ENCODE measurements around the gene TUNAR.

Gene TUNAR

GRCh38 chr14:95876761-95877538 is at the start of gene TUNAR:
TUNAR (plus strand) TSS chr14:95876832.
- H3K36me3 ChIP-seq (ENCODE audit: control insufficient read depth in 5 of 5, insufficient read depth in 5 of 5, low read length in 5 of 5): no peaks in the 10 kb centered on the region
- H3K4me3 ChIP-seq (ENCODE audit: low read depth in 1 of 5, low read length in 5 of 5): peak within 1 kb of the TSS in 1 of 5 donors; percentile 17
- no peak within 1 kb of the TSS for H3K27ac ChIP-seq (ENCODE audit: low read depth, low read length)
- peaks cover 25 to 46% (median 41%) of the 10 kb centered on the region in 5 donors for H3K27me3 ChIP-seq (ENCODE audit: control insufficient read depth in 5 of 5, insufficient read depth in 4 of 5, low read length in 5 of 5)
- no peak within 1 kb of the TSS for H3K9ac ChIP-seq (ENCODE audit: low read length in 5 of 5)
- H3K9me3 ChIP-seq (ENCODE audit: control insufficient read depth in 5 of 5, low read length in 5 of 5): no peaks in the 10 kb centered on the region
- H3K4me1 ChIP-seq (ENCODE audit: control insufficient read depth in 5 of 5, insufficient read depth in 5 of 5, low read length in 5 of 5): peaks cover 0 to 8% (median 5%) of the 10 kb centered on the region in 5 donors

- Histone ChIP-seq H3K9me3 (ENCODE audit: control insufficient read depth in 5 of 5, low read length in 5 of 5) (peaks cover 2 to 16% (median 11%) of the 10 kb centered on the region in 5 donors), H3K4me3 (ENCODE audit: low read depth in 1 of 5, low read length in 5 of 5) (no peak overlapping the region), H3K36me3 (ENCODE audit: control insufficient read depth in 5 of 5, insufficient read depth in 5 of 5, low read length in 5 of 5) (no peaks in the 10 kb centered on the region), H3K9ac (ENCODE audit: low read length in 5 of 5) (no peak overlapping the region), H3K27me3 (ENCODE audit: control insufficient read depth in 5 of 5, insufficient read depth in 4 of 5, low read length in 5 of 5) (peaks cover 13 to 22% (median 16%) of the 10 kb centered on the region in 5 donors), H3K4me1 (ENCODE audit: control insufficient read depth in 5 of 5, insufficient read depth in 5 of 5, low read length in 5 of 5) (no peaks in the 10 kb centered on the region), H3K27ac (ENCODE audit: low read depth, low read length) (no peak overlapping the region)
Measured at GRCh38 chr14:95828649-95829265, 47.9 kb upstream of the TUNAR start.

- H3K27ac ChIP-seq (ENCODE audit: low read depth, low read length): no peak overlapping the region
- peaks cover 13 to 22% (median 16%) of the 10 kb centered on the region in 5 donors for H3K27me3 ChIP-seq (ENCODE audit: control insufficient read depth in 5 of 5, insufficient read depth in 4 of 5, low read length in 5 of 5)
- H3K9me3 ChIP-seq (ENCODE audit: control insufficient read depth in 5 of 5, low read length in 5 of 5): peaks cover 2 to 16% (median 11%) of the 10 kb centered on the region in 5 donors
- no peak overlapping the region for H3K4me3 ChIP-seq (ENCODE audit: low read depth in 1 of 5, low read length in 5 of 5)
- no peak overlapping the region for H3K9ac ChIP-seq (ENCODE audit: low read length in 5 of 5)
- no peaks in the 10 kb centered on the region for H3K36me3 ChIP-seq (ENCODE audit: control insufficient read depth in 5 of 5, insufficient read depth in 5 of 5, low read length in 5 of 5)
- H3K4me1 ChIP-seq (ENCODE audit: control insufficient read depth in 5 of 5, insufficient read depth in 5 of 5, low read length in 5 of 5): no peaks in the 10 kb centered on the region
Measured at GRCh38 chr14:95829321-95829720, 47.3 kb upstream of the TUNAR start.

GRCh38 chr14:95830386-95830785 is 46.2 kb upstream of the TUNAR start:
- Histone ChIP-seq H3K27ac (ENCODE audit: low read depth, low read length) (no peak overlapping the region), H3K4me3 (ENCODE audit: low read depth in 1 of 5, low read length in 5 of 5) (no peak overlapping the region), H3K9me3 (ENCODE audit: control insufficient read depth in 5 of 5, low read length in 5 of 5) (peaks cover 2 to 16% (median 11%) of the 10 kb centered on the region in 5 donors), H3K27me3 (ENCODE audit: control insufficient read depth in 5 of 5, insufficient read depth in 4 of 5, low read length in 5 of 5) (peaks cover 13 to 22% (median 16%) of the 10 kb centered on the region in 5 donors), H3K36me3 (ENCODE audit: control insufficient read depth in 5 of 5, insufficient read depth in 5 of 5, low read length in 5 of 5) (no peaks in the 10 kb centered on the region), H3K9ac (ENCODE audit: low read length in 5 of 5) (no peak overlapping the region), H3K4me1 (ENCODE audit: control insufficient read depth in 5 of 5, insufficient read depth in 5 of 5, low read length in 5 of 5) (no peaks in the 10 kb centered on the region)

- H3K27ac ChIP-seq (ENCODE audit: low read depth, low read length): no peak overlapping the region
- peaks cover 2 to 16% (median 11%) of the 10 kb centered on the region in 5 donors for H3K9me3 ChIP-seq (ENCODE audit: control insufficient read depth in 5 of 5, low read length in 5 of 5)
- H3K4me1 ChIP-seq (ENCODE audit: control insufficient read depth in 5 of 5, insufficient read depth in 5 of 5, low read length in 5 of 5): no peaks in the 10 kb centered on the region
- no peak overlapping the region for H3K4me3 ChIP-seq (ENCODE audit: low read depth in 1 of 5, low read length in 5 of 5)
- H3K9ac ChIP-seq (ENCODE audit: low read length in 5 of 5): no peak overlapping the region
- H3K27me3 ChIP-seq (ENCODE audit: control insufficient read depth in 5 of 5, insufficient read depth in 4 of 5, low read length in 5 of 5): peaks cover 13 to 22% (median 16%) of the 10 kb centered on the region in 5 donors
- H3K36me3 ChIP-seq (ENCODE audit: control insufficient read depth in 5 of 5, insufficient read depth in 5 of 5, low read length in 5 of 5): no peaks in the 10 kb centered on the region
Measured at GRCh38 chr14:95831041-95831440, 45.6 kb upstream of the TUNAR start.

- peaks cover 2 to 16% (median 11%) of the 10 kb centered on the region in 5 donors for H3K9me3 ChIP-seq (ENCODE audit: control insufficient read depth in 5 of 5, low read length in 5 of 5)
- no peak overlapping the region for H3K27ac ChIP-seq (ENCODE audit: low read depth, low read length)
- H3K36me3 ChIP-seq (ENCODE audit: control insufficient read depth in 5 of 5, insufficient read depth in 5 of 5, low read length in 5 of 5): no peaks in the 10 kb centered on the region
- H3K27me3 ChIP-seq (ENCODE audit: control insufficient read depth in 5 of 5, insufficient read depth in 4 of 5, low read length in 5 of 5): peaks cover 13 to 22% (median 16%) of the 10 kb centered on the region in 5 donors
- H3K4me1 ChIP-seq (ENCODE audit: control insufficient read depth in 5 of 5, insufficient read depth in 5 of 5, low read length in 5 of 5): no peaks in the 10 kb centered on the region
- no peak overlapping the region for H3K9ac ChIP-seq (ENCODE audit: low read length in 5 of 5)
- no peak overlapping the region for H3K4me3 ChIP-seq (ENCODE audit: low read depth in 1 of 5, low read length in 5 of 5)
Measured at GRCh38 chr14:95831468-95831867, 45.2 kb upstream of the TUNAR start.

- no peak overlapping the region for H3K9ac ChIP-seq (ENCODE audit: low read length in 5 of 5)
- peaks cover 2 to 16% (median 11%) of the 10 kb centered on the region in 5 donors for H3K9me3 ChIP-seq (ENCODE audit: control insufficient read depth in 5 of 5, low read length in 5 of 5)
- H3K4me3 ChIP-seq (ENCODE audit: low read depth in 1 of 5, low read length in 5 of 5): no peak overlapping the region
- no peaks in the 10 kb centered on the region for H3K4me1 ChIP-seq (ENCODE audit: control insufficient read depth in 5 of 5, insufficient read depth in 5 of 5, low read length in 5 of 5)
- no peaks in the 10 kb centered on the region for H3K36me3 ChIP-seq (ENCODE audit: control insufficient read depth in 5 of 5, insufficient read depth in 5 of 5, low read length in 5 of 5)
- H3K27me3 ChIP-seq (ENCODE audit: control insufficient read depth in 5 of 5, insufficient read depth in 4 of 5, low read length in 5 of 5): peaks cover 13 to 22% (median 16%) of the 10 kb centered on the region in 5 donors
- no peak overlapping the region for H3K27ac ChIP-seq (ENCODE audit: low read depth, low read length)
Measured at GRCh38 chr14:95832012-95832411, 44.6 kb upstream of the TUNAR start.

- Histone ChIP-seq H3K9ac (ENCODE audit: low read length in 5 of 5) (no peak overlapping the region), H3K27me3 (ENCODE audit: control insufficient read depth in 5 of 5, insufficient read depth in 4 of 5, low read length in 5 of 5) (peaks cover 11 to 22% (median 15%) of the 10 kb centered on the region in 5 donors), H3K9me3 (ENCODE audit: control insufficient read depth in 5 of 5, low read length in 5 of 5) (peaks cover 2 to 13% (median 11%) of the 10 kb centered on the region in 5 donors), H3K4me3 (ENCODE audit: low read depth in 1 of 5, low read length in 5 of 5) (no peak overlapping the region), H3K4me1 (ENCODE audit: control insufficient read depth in 5 of 5, insufficient read depth in 5 of 5, low read length in 5 of 5) (no peaks in the 10 kb centered on the region), H3K27ac (ENCODE audit: low read depth, low read length) (no peak overlapping the region), H3K36me3 (ENCODE audit: control insufficient read depth in 5 of 5, insufficient read depth in 5 of 5, low read length in 5 of 5) (no peaks in the 10 kb centered on the region)
Measured at GRCh38 chr14:95833429-95833828, 43.2 kb upstream of the TUNAR start.

- peaks cover 11 to 20% (median 15%) of the 10 kb centered on the region in 5 donors for H3K27me3 ChIP-seq (ENCODE audit: control insufficient read depth in 5 of 5, insufficient read depth in 4 of 5, low read length in 5 of 5)
- peaks cover 0 to 3% (median under 1%) of the 10 kb centered on the region in 5 donors for H3K9me3 ChIP-seq (ENCODE audit: control insufficient read depth in 5 of 5, low read length in 5 of 5)
- H3K4me1 ChIP-seq (ENCODE audit: control insufficient read depth in 5 of 5, insufficient read depth in 5 of 5, low read length in 5 of 5): no peaks in the 10 kb centered on the region
- H3K4me3 ChIP-seq (ENCODE audit: low read depth in 1 of 5, low read length in 5 of 5): no peak overlapping the region
- no peaks in the 10 kb centered on the region for H3K36me3 ChIP-seq (ENCODE audit: control insufficient read depth in 5 of 5, insufficient read depth in 5 of 5, low read length in 5 of 5)
- no peak overlapping the region for H3K9ac ChIP-seq (ENCODE audit: low read length in 5 of 5)
- H3K27ac ChIP-seq (ENCODE audit: low read depth, low read length): no peak overlapping the region
Measured at GRCh38 chr14:95834496-95834895, 42.1 kb upstream of the TUNAR start.

- H3K9me3 ChIP-seq (ENCODE audit: control insufficient read depth in 5 of 5, low read length in 5 of 5): no peaks in the 10 kb centered on the region
- no peak overlapping the region for H3K9ac ChIP-seq (ENCODE audit: low read length in 5 of 5)
- no peaks in the 10 kb centered on the region for H3K4me1 ChIP-seq (ENCODE audit: control insufficient read depth in 5 of 5, insufficient read depth in 5 of 5, low read length in 5 of 5)
- H3K27ac ChIP-seq (ENCODE audit: low read depth, low read length): no peak overlapping the region
- H3K36me3 ChIP-seq (ENCODE audit: control insufficient read depth in 5 of 5, insufficient read depth in 5 of 5, low read length in 5 of 5): no peaks in the 10 kb centered on the region
- H3K4me3 ChIP-seq (ENCODE audit: low read depth in 1 of 5, low read length in 5 of 5): no peak overlapping the region
- peaks cover 11 to 20% (median 15%) of the 10 kb centered on the region in 5 donors for H3K27me3 ChIP-seq (ENCODE audit: control insufficient read depth in 5 of 5, insufficient read depth in 4 of 5, low read length in 5 of 5)
Measured at GRCh38 chr14:95835121-95835730, 41.4 kb upstream of the TUNAR start.
